Caco-2 (cell line): ENCODE results near the gene MYORG. TPM values are rescaled to one million over a fixed set of nuclear protein-coding genes. Genes with fewer than 3 reads are reported as not detected.

ENCODE experiments used
- BruUV-seq: library from RNA; stranded (reverse); fragments of 400-500 nt; replicated peaks from 2 replicates; lab custom pipeline; 2021; lab: Mats Ljungman, UMichigan
- CTCF ChIA-PET: fragments of 300-600 bp; sonication (Branson Sonifier 250); formaldehyde crosslinking; loops from one replicate; lab custom pipeline; 2022; ENCODE audit warnings: antibody characterized with exemption; lab: Charles Lee
- POLR2A ChIA-PET: fragments of 300-600 bp; sonication (Branson Sonifier 250); formaldehyde crosslinking; loops from one replicate; lab custom pipeline; 2022; ENCODE audit warnings: antibody characterized with exemption; lab: Charles Lee
- DNase-seq, 2 experiments: peaks; one replicate each; pipeline versions ENCODE4 v3.0.0 to v3.0.0-alpha.2; 2020 to 2022
- H3K27me3 ChIP-seq: replicated peaks from 2 replicates; pipeline ENCODE4 v1.6.0; 2011; ENCODE audit warnings: low read length; ENCODE audit not compliant: control insufficient read depth, insufficient read depth
- H3K36me3 ChIP-seq: 2 replicates; pipeline ENCODE4 v1.5.1; 2011; ENCODE audit warnings: low read length; ENCODE audit not compliant: control insufficient read depth, insufficient read depth
- H3K4me1 ChIP-seq: fragments of 250-450 bp; sonication (Bioruptor Pico); 2 replicates; pipeline ENCODE4 v1.5.1; 2020; ENCODE audit warnings: mild to moderate bottlenecking
- H3K4me3 ChIP-seq: 2 replicates; pipeline ENCODE4 v1.5.1; 2011; ENCODE audit warnings: low read depth, mild to moderate bottlenecking, control low read depth, low read length
- H3K9me3 ChIP-seq: fragments of 250-450 bp; sonication (Bioruptor Pico); 2 replicates; pipeline ENCODE4 v1.5.1; 2020; ENCODE audit warnings: mild to moderate bottlenecking, moderate library complexity
- H3K27ac Mint-ChIP-seq: one replicate; pipeline ENCODE4 v1.8.0; 2022; ENCODE audit warnings: mixed read lengths; ENCODE audit not compliant: unreplicated experiment
- H3K27me3 Mint-ChIP-seq: one replicate; pipeline ENCODE4 v1.8.0; 2022; ENCODE audit warnings: mixed read lengths; ENCODE audit not compliant: insufficient read depth, unreplicated experiment
- H3K36me3 Mint-ChIP-seq: one replicate; pipeline ENCODE4 v1.8.0; 2022; ENCODE audit warnings: mild to moderate bottlenecking, mixed read lengths; ENCODE audit not compliant: insufficient read depth, unreplicated experiment
- H3K4me1 Mint-ChIP-seq: one replicate; pipeline ENCODE4 v1.8.0; 2022; ENCODE audit warnings: low read depth, mixed read lengths; ENCODE audit not compliant: unreplicated experiment
- H3K4me3 Mint-ChIP-seq: one replicate; pipeline ENCODE4 v1.8.0; 2022; ENCODE audit warnings: mild to moderate bottlenecking, moderate library complexity, mixed read lengths; ENCODE audit not compliant: unreplicated experiment
- H3K9me3 Mint-ChIP-seq: one replicate; pipeline ENCODE4 v1.8.0; 2022; ENCODE audit warnings: mixed read lengths; ENCODE audit not compliant: unreplicated experiment
- CTCF ChIP-seq, 2 experiments: fragments of 200-600 bp in 1 of 2; IDR thresholded peaks; 1 replicate in 1 of 2; 2 replicates in 1 of 2; pipeline versions ENCODE4 v1.5.1 to v1.8.0; 2011 to 2022; ENCODE audit warnings: antibody characterized with exemption in 1 of 2, control low read depth in 1 of 2, inconsistent platforms in 1 of 2, low read depth in 1 of 2, low read length in 1 of 2, mild to moderate bottlenecking in 1 of 2, moderate library complexity in 1 of 2; ENCODE audit not compliant: insufficient read depth in 1 of 2, severe bottlenecking in 1 of 2, unreplicated experiment in 1 of 2
- intact Hi-C: fragments of 100-400 bp; cut with micrococcal nuclease; formaldehyde crosslinking; loops from one replicate; pipeline ENCODE4 v1.10.0; 2022; ENCODE audit not compliant: unreplicated experiment
- total RNA-seq: library from RNA; stranded (reverse); gene quantifications from 2 replicates; pipeline ENCODE4 v1.2.3, GENCODE V29; 2022

Gene MYORG
- total RNA-seq, 1 experiment from 2014 or later, result 37.3 TPM

DNA sequence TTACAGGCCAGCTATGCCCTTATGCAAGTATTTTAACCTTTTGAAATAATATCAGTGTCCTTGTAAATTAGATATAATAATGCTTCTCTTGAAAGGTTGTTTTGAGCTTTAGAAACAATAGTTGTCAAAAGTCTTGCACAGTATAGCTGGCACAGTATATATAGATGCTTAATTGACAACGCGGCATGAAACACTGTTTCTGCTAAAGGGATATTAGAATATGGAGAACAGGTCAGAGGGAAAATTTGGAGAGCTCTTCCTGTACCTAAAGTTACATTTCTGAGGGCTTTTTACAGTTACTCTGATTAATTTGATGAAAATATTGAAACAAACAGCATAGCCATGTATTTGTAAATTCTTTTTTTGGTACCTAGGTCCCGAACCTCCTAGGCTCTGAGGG, 42.9 kb downstream of the MYORG start:
- Mint-ChIP-seq H3K27me3 (no peaks in the 10 kb centered on the region), H3K36me3 (peaks cover 14% of the 10 kb centered on the region), H3K9me3 (no peaks in the 10 kb centered on the region), H3K4me1 (peaks cover 6% of the 10 kb centered on the region), H3K4me3 (no peak overlapping the region), H3K27ac (no peak overlapping the region)
- no peak for DNase-seq
- H3K36me3 ChIP-seq, result no peaks in the 10 kb centered on the region
- ChIA-PET CTCF (interaction anchor here (7.0 kb wide), 1 partner anchor 44 kb away, joined by 105 read pairs; the partner anchor contains the start of gene MYORG), POLR2A (interaction anchor here (1.9 kb wide), 1 partner anchor 43 kb away, joined by 5 read pairs; the partner anchor contains the start of gene MYORG)
- no peaks in the 10 kb centered on the region for H3K4me1 ChIP-seq
- intact Hi-C loops, result loop anchor here (2.0 kb wide), 2 partner anchors 167 to 269 kb away; no protein-coding TSS in a partner anchor
- H3K4me3 ChIP-seq, result no peak overlapping the region
- no peaks in the 10 kb centered on the region for H3K27me3 ChIP-seq
- H3K9me3 ChIP-seq, result no peaks in the 10 kb centered on the region
- no peak for TF ChIP-seq CTCF (IDR thresholded peaks at IDR 0.05; ENCODE audit: insufficient read depth in 1 of 2, low read depth in 1 of 2, low read length in 1 of 2, severe bottlenecking in 1 of 2, unreplicated experiment in 1 of 2)
- BruUV-seq, result no TSS peak

DNA sequence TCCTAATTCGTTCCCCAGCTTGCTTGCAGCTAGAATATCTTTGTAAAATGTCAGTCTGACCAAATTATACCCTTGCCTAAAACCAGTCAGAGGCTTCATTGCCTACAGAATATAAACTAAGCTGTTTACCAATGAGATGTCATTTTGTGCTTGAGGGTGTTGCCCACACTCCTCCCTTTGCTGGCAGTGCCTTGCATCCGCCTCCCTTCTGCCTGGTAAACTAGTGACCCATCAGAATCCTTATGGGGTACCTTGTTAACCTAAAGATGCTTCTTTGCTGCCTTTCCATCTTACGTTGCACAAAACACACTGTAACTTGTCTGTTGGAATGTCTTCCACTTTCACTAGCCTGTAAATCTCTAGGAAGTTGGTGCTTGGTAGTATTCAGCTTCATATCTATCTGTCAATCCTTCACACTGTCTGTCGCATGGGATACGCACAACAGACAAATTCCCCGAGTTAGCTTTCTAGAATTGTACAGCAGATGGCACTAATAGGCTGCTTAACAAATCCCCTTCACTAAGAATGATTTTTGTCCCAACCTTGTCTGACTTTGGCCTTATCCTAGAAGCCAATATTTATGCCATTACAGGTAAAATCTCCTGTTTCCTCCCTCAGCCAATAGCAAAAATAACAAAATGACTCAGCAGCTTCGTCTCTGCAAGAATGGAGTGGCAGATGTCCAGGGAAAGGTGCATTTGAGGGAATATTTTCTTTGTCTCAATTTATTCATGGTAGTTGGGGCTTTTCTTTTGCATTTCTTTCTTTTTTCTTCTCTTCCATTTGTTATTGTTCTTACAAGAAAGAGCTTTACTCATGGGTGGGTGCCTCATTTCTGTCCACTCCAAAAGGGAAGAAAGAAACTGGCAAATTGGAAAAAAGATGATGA, 44.4 kb downstream of the MYORG start:
- no peak overlapping the region for H3K4me3 Mint-ChIP-seq
- ChIA-PET CTCF (interaction anchor here (0.8 to 7.0 kb wide), 3 partner anchors 12 to 72 kb away, joined by 3 to 105 read pairs (median 8); partner anchors contain the start of gene MYORG), POLR2A (interaction anchor here (0.9 kb wide), 1 partner anchor 44 kb away, joined by 3 read pairs; the partner anchor contains the start of gene MYORG)
- H3K27ac Mint-ChIP-seq, result no peak overlapping the region
- Histone ChIP-seq H3K4me3 (no peak overlapping the region), H3K4me1 (no peaks in the 10 kb centered on the region), H3K27me3 (no peaks in the 10 kb centered on the region), H3K9me3 (no peaks in the 10 kb centered on the region), H3K36me3 (no peaks in the 10 kb centered on the region)
- H3K4me1 Mint-ChIP-seq, result peaks cover 6% of the 10 kb centered on the region
- no peaks in the 10 kb centered on the region for H3K9me3 Mint-ChIP-seq
- peak; percentile 49 to 61 for TF ChIP-seq CTCF (IDR thresholded peaks at IDR 0.05; ENCODE audit: insufficient read depth in 1 of 2, low read depth in 1 of 2, low read length in 1 of 2, severe bottlenecking in 1 of 2, unreplicated experiment in 1 of 2)
- no TSS peak for BruUV-seq
- H3K27me3 Mint-ChIP-seq, result no peaks in the 10 kb centered on the region
- H3K36me3 Mint-ChIP-seq, result peaks cover 18% of the 10 kb centered on the region
- DNase-seq, result peak in 1 of 2 experiments; percentile 54
- intact Hi-C loops, result loop anchor here (1.0 to 2.0 kb wide), 5 partner anchors 20 to 270 kb away; no protein-coding TSS in a partner anchor

DNA sequence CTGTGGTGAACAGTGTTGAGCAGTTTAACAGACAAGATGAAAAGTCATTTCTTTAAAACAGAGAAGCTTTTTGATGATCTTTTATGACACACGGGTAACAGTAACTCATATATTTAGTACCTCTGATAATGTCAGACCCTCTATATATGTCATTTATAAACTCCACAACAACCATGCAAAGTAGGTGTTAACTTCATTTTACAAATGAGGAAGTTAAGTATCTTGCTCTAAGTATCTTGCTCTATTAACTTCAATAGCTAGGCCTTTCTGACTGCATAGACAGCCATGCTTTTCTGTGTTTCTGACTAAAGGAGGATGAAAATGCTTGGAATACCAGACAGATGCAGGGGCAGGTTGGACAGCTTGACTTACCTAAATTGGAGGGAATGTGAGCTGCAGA, 45.5 kb downstream of the MYORG start:
- no peaks in the 10 kb centered on the region for H3K27me3 Mint-ChIP-seq
- H3K36me3 Mint-ChIP-seq, result peaks cover 18% of the 10 kb centered on the region
- POLR2A ChIA-PET, result no interaction called here
- no peaks in the 10 kb centered on the region for H3K27me3 ChIP-seq
- no peak for DNase-seq
- intact Hi-C loops, result no loop called here
- TF ChIP-seq CTCF (IDR thresholded peaks at IDR 0.05; ENCODE audit: insufficient read depth in 1 of 2, low read depth in 1 of 2, low read length in 1 of 2, severe bottlenecking in 1 of 2, unreplicated experiment in 1 of 2), result no peak
- no peak overlapping the region for H3K27ac Mint-ChIP-seq
- H3K4me3 Mint-ChIP-seq, result no peak overlapping the region
- no TSS peak for BruUV-seq
- H3K4me1 ChIP-seq, result no peaks in the 10 kb centered on the region
- no peak overlapping the region for H3K4me3 ChIP-seq
- CTCF ChIA-PET, result interaction anchor here (7.0 kb wide), 1 partner anchor 46 kb away, joined by 105 read pairs; the partner anchor contains the start of gene MYORG
- peaks cover 6% of the 10 kb centered on the region for H3K4me1 Mint-ChIP-seq
- H3K36me3 ChIP-seq, result no peaks in the 10 kb centered on the region
- no peaks in the 10 kb centered on the region for H3K9me3 Mint-ChIP-seq
- H3K9me3 ChIP-seq, result no peaks in the 10 kb centered on the region
